A549 (cell line): ENCODE results near the gene VSNL1.

Experiments used
- HOXA7 ChIP-seq: fragments of 250-450 bp; sonication (Bioruptor Pico); IDR thresholded peaks from 2 replicates; pipeline ENCODE4 v1.5.0; 2020; ENCODE audit warnings: mild to moderate bottlenecking, moderate library complexity
- JUN ChIP-seq, 2 experiments: fragments of >200 bp; sonication (Bioruptor Twin); formaldehyde crosslinking; IDR thresholded peaks; 2 replicates in 1 of 2; 3 replicates in 1 of 2; pipeline ENCODE4 v1.6.1; 2016 to 2017
- JUNB ChIP-seq: fragments of >200 bp; sonication (Bioruptor Twin); formaldehyde crosslinking; IDR thresholded peaks from 2 replicates; pipeline ENCODE4 v1.6.1; 2016
- NR3C1 ChIP-seq: fragments of >200 bp; sonication (Bioruptor Twin); formaldehyde crosslinking; IDR thresholded peaks from 3 replicates; pipeline ENCODE4 v1.6.1; 2017
- TF ChIP-seq, protein P1 (sequence below): fragments of >200 bp; sonication (Bioruptor Twin); formaldehyde crosslinking; IDR thresholded peaks from 3 replicates; pipeline ENCODE4 v1.5.1; 2016
- TF ChIP-seq, protein P2 (sequence below): IDR thresholded peaks from 2 replicates; pipeline ENCODE4 v1.6.1; 2012
- TF ChIP-seq, protein P3 (sequence below): fragments of 200-600 bp; sonication (generic); IDR thresholded peaks from 2 replicates; pipeline ENCODE4 v1.6.1; 2016; ENCODE audit warnings: antibody characterized with exemption, mild to moderate bottlenecking, moderate library complexity
- TF ChIP-seq, protein P4 (sequence below): fragments of >200 bp; sonication (Bioruptor Twin); formaldehyde crosslinking; IDR thresholded peaks from 3 replicates; pipeline ENCODE4 v1.6.1; 2016

DNA sequence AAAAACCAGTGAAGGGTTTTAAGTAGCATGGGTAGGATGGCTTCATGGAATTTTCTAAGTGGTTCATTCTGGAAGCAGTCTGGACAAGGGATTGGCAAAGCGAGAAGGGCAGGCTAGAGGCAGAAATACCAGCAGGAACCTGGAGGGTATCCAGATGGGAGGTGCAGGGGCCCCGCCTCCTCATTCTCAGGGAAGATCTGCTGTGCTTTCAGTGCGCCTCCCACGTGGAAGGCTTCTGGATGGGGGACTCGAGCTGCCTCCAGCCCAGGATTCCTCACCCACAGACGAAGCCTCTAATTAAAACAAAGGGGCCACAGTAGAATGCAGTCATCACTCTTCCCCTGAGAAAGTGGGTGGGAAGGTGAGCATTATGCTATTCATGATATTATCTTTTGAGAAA is 79.8 kb downstream of the VSNL1 start:
- TF ChIP-seq JUN (IDR thresholded peaks at IDR 0.05) (no peak), HOXA7 (no peak), NR3C1 (no peak), JUNB (no peak)
- TF ChIP-seq, protein P1, sequence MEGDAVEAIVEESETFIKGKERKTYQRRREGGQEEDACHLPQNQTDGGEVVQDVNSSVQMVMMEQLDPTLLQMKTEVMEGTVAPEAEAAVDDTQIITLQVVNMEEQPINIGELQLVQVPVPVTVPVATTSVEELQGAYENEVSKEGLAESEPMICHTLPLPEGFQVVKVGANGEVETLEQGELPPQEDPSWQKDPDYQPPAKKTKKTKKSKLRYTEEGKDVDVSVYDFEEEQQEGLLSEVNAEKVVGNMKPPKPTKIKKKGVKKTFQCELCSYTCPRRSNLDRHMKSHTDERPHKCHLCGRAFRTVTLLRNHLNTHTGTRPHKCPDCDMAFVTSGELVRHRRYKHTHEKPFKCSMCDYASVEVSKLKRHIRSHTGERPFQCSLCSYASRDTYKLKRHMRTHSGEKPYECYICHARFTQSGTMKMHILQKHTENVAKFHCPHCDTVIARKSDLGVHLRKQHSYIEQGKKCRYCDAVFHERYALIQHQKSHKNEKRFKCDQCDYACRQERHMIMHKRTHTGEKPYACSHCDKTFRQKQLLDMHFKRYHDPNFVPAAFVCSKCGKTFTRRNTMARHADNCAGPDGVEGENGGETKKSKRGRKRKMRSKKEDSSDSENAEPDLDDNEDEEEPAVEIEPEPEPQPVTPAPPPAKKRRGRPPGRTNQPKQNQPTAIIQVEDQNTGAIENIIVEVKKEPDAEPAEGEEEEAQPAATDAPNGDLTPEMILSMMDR: no peak
- TF ChIP-seq, protein P2, sequence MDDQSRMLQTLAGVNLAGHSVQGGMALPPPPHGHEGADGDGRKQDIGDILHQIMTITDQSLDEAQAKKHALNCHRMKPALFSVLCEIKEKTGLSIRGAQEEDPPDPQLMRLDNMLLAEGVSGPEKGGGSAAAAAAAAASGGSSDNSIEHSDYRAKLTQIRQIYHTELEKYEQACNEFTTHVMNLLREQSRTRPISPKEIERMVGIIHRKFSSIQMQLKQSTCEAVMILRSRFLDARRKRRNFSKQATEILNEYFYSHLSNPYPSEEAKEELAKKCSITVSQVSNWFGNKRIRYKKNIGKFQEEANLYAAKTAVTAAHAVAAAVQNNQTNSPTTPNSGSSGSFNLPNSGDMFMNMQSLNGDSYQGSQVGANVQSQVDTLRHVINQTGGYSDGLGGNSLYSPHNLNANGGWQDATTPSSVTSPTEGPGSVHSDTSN: no peak
- TF ChIP-seq, protein P3, sequence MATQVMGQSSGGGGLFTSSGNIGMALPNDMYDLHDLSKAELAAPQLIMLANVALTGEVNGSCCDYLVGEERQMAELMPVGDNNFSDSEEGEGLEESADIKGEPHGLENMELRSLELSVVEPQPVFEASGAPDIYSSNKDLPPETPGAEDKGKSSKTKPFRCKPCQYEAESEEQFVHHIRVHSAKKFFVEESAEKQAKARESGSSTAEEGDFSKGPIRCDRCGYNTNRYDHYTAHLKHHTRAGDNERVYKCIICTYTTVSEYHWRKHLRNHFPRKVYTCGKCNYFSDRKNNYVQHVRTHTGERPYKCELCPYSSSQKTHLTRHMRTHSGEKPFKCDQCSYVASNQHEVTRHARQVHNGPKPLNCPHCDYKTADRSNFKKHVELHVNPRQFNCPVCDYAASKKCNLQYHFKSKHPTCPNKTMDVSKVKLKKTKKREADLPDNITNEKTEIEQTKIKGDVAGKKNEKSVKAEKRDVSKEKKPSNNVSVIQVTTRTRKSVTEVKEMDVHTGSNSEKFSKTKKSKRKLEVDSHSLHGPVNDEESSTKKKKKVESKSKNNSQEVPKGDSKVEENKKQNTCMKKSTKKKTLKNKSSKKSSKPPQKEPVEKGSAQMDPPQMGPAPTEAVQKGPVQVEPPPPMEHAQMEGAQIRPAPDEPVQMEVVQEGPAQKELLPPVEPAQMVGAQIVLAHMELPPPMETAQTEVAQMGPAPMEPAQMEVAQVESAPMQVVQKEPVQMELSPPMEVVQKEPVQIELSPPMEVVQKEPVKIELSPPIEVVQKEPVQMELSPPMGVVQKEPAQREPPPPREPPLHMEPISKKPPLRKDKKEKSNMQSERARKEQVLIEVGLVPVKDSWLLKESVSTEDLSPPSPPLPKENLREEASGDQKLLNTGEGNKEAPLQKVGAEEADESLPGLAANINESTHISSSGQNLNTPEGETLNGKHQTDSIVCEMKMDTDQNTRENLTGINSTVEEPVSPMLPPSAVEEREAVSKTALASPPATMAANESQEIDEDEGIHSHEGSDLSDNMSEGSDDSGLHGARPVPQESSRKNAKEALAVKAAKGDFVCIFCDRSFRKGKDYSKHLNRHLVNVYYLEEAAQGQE: no peak
- TF ChIP-seq, protein P4, sequence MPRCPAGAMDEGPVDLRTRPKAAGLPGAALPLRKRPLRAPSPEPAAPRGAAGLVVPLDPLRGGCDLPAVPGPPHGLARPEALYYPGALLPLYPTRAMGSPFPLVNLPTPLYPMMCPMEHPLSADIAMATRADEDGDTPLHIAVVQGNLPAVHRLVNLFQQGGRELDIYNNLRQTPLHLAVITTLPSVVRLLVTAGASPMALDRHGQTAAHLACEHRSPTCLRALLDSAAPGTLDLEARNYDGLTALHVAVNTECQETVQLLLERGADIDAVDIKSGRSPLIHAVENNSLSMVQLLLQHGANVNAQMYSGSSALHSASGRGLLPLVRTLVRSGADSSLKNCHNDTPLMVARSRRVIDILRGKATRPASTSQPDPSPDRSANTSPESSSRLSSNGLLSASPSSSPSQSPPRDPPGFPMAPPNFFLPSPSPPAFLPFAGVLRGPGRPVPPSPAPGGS: no peak
